WI38 (cell line): ENCODE results near the gene PIEZO1.

Experiments used
- H3K4me3 ChIP-seq: 2 replicates; pipeline ENCODE4 v1.5.1; 2011; ENCODE audit warnings: low read depth, mild to moderate bottlenecking, control low read depth, low read length
- TF ChIP-seq, protein P1 (sequence below): IDR thresholded peaks from 2 replicates; pipeline ENCODE4 v1.5.1; 2012; ENCODE audit warnings: low read depth, mild to moderate bottlenecking, control low read depth, low read length

The PIEZO1 gene

DNA sequence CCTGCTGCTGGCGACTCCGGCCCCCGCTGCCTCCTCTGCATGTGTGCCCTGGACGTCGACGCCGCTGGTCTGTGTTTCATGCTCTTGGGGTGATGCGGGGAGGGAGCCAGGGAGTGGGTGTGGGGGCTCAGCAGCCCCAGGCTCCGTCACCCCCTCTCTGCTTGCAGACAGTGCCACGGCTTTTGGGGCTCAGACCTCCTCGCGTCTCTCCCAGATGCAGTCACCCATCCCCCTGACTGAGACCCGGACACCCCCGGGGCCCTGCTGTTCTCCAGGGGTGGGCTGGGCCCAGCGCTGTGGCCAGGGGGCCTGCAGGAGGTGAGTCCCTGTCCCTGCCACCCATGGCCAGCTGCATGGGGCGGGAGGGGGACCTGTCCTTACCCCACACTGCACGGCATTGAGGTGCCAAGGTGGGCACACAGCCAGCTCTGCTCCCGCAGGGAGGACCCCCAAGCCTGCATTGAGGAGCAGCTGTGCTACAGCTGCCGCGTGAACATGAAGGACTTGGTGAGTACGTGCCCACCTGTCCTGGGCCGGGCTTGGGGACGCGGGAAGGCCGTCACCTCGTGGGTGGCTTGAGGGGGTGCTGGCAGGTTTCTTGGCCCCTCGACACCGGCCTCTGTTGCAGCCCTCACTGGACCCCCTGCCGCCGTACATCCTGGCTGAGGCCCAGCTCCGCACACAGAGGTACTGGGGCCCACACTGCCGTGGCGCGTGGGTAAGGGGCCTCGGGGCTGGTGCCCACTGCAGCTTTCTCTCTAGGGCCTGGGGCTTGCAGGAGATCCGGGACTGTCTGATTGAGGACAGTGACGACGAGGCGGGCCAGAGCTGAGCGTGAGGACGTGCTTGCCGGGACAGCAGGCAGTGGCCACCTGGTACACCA, 70.4 kb downstream of the PIEZO1 start:
- TF ChIP-seq, protein P1, sequence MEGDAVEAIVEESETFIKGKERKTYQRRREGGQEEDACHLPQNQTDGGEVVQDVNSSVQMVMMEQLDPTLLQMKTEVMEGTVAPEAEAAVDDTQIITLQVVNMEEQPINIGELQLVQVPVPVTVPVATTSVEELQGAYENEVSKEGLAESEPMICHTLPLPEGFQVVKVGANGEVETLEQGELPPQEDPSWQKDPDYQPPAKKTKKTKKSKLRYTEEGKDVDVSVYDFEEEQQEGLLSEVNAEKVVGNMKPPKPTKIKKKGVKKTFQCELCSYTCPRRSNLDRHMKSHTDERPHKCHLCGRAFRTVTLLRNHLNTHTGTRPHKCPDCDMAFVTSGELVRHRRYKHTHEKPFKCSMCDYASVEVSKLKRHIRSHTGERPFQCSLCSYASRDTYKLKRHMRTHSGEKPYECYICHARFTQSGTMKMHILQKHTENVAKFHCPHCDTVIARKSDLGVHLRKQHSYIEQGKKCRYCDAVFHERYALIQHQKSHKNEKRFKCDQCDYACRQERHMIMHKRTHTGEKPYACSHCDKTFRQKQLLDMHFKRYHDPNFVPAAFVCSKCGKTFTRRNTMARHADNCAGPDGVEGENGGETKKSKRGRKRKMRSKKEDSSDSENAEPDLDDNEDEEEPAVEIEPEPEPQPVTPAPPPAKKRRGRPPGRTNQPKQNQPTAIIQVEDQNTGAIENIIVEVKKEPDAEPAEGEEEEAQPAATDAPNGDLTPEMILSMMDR: no peak
- no peak overlapping the region for H3K4me3 ChIP-seq

DNA sequence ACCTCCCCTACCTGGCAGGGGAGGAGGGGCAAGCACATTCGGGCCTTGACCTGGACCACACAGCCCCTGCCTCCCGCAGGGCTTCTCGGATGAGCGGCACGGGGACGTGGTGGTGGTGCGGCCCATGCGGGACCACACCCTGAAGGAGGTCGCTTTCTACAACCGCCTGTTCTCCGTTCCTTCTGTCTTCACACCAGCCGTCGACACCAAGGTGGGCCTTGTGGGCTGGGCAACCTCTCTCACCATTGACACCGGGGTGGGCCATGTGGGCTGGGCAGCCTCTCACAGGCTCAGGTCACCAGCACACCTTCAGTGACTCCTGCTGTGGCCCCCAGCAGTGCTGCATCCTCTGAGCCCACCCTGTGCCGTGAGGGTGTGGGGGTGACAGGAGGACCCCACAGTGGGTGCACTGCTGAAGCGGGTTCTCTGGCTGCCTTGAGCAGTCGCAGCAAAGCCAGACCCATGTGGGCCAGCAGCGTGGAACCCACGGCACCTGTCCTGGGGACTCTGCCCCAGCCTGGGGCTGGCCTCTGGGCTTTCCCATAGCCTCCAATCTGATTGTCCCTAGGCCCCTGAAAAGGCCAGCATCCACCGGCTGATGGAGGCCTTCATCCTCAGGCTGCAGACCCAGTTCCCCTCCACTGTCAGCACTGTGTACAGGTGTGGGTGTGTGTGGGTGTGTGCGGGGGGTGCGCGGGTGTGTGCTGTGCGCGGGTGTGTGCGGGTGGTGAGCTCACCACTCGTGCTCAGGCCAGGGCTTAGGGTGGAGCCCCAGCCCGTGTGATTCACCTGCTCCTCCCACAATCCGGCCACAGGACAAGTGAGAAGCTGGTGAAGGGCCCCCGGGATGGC, 71.2 kb downstream of the PIEZO1 start:
- TF ChIP-seq, protein P1: no peak
- H3K4me3 ChIP-seq: no peak overlapping the region

DNA sequence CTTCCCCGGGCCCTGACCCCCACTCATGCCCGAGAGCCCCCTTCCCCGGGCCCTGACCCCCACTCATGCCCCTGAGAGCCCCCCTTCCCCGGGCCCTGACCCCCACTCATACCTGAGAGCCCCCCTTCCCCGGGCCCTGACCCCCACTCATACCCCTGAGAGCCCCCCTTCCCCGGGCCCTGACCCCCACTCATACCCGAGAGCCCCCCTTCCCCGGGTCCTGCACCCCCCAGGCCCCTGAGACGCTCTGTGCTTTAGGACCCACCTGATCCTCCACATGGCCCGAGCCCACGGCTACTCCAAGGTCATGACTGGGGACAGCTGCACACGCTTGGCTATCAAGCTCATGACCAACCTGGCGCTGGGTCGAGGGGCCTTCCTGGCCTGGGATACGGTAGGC, 72.0 kb downstream of the PIEZO1 start:
- no peak overlapping the region for H3K4me3 ChIP-seq
- TF ChIP-seq, protein P1: no peak

DNA sequence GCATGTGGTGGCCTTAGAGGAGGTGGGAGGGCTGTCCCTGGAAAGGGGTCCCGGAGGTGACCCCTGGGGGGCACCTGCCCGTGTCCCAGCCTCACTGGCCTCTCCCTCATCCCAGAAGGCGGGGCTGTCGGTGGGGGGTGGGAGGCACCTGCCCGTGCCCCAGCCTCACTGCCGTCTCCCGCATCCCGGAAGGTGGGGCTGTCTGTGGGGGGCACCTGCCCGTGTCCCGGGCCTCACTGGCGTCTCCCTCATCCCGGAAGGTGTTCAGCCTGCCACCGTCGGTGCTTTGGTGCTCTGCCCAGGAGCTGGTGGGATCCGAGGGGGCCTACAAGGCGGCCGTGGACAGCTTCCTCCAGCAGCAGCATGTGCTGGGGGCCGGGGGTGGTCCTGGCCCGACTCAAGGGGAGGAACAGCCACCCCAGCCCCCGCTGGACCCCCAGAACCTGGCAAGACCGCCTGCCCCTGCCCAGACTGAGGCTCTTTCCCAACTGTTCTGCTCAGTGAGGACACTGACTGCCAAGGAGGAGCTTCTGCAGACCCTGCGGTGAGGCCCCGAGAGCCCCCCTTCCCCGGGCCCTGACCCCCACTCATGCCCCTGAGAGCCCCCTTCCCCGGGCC, 72.5 kb downstream of the PIEZO1 start:
- H3K4me3 ChIP-seq: no peak overlapping the region
- TF ChIP-seq, protein P1: no peak

DNA sequence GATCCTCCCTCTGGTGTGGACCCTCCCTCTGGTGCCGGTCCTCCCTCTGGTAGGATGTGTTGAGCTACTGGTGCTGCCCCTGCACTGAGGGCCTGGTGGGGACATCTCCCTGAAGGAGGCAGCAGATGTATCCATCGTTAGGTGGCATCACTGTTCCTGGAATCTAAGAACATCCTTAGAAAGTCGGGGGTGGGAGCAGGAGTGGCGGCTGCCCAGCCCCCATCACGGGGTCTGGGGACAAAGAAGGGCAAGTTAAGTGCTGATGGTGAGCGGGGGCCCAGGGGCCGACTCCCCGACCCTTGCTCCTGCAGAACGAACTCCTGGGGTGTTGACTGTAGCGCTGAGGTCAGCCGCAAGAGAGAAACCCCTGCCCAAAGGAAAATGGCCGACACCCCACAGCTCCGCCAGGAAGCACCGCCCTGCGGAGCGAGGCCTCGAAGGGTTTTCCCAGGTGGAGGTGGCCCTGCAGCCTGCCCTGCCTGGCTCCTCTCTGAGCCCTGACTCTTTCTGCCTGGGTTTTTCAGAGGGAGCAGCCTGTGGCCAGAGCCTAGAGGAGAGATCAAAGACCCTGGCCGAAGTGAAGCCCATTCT, 73.2 kb downstream of the PIEZO1 start:
- TF ChIP-seq, protein P1: no peak
- H3K4me3 ChIP-seq: no peak overlapping the region

DNA sequence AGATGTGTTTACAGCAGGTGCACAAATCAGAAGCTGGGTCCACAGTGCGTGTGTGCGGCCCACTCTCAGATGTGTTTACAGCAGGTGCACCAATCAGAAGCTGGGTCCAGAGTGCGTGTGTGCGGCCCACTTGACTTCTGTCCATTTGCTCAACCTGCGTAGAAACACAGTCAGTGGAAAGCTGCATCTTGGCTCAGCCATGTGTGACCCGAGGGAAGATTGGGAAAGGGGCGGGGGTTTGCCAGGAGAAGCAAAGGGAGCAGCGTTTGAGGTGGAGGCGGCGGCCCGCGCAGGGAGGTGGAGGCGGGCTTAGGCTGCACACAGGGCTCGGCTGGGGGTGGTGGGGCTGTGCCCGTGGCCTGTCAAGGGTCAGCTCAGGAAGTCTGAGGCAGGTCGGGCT, 74.5 kb downstream of the PIEZO1 start:
- no peak overlapping the region for H3K4me3 ChIP-seq
- TF ChIP-seq, protein P1: no peak
